Retina (tissue), 1 donor: ENCODE measurements around the gene PROCR.
"Not testable (repeated sequence)": the region's sequence is repeated elsewhere in the genome, so short reads cannot be mapped to it uniquely, and the experiment has no call there.

Source experiments
- DNase-seq: peaks from one replicate; pipeline ENCODE4 v3.0.0-alpha.2; 2016

PROCR gene

DNA sequence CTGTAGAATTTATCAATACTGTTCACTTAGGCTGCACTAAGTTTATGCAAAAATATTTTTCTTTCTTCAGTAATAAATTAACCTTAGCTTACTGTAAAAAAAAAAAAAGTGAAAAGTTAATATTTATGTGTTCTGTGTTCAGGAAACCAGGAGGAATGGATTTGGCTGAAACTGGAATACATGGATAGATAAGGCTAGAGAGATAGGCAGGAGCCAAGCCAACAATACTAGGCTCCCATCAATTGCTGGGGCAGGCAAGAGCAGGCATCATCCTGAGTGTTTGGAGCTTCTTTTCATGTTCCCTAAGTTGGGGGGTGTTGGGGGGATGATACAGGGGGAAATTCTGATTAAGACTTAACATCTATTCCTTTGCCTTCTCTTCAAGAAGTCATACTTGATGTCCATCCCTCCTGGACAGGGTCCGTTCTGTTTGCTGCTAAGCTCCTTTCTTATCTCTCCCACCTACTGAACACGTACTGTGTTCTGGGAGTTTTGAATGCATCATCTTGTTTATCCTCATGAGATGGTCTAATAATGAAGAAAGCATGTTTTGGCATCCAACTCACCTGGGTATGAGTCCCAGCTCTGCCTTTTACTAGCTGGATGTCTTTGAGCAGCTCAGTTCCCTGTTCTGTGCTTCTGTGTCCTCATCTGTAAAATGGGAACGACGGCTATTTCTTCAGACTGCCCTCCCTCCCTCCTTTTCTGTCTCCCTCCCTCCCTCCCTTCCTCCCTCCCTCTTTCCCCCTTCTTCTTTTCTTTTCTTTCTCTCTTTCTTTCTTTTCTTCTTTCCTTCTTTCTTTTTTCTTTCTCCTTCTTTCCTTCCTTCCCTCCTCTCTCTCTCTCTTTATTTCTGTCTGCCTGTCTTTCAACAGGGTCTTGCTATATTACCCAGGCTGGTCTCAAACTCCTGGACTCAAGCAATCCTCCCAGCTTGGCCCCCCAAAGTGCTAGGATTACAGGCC, 6.4 kb upstream of the PROCR start:
- DNase-seq: no peak

DNA sequence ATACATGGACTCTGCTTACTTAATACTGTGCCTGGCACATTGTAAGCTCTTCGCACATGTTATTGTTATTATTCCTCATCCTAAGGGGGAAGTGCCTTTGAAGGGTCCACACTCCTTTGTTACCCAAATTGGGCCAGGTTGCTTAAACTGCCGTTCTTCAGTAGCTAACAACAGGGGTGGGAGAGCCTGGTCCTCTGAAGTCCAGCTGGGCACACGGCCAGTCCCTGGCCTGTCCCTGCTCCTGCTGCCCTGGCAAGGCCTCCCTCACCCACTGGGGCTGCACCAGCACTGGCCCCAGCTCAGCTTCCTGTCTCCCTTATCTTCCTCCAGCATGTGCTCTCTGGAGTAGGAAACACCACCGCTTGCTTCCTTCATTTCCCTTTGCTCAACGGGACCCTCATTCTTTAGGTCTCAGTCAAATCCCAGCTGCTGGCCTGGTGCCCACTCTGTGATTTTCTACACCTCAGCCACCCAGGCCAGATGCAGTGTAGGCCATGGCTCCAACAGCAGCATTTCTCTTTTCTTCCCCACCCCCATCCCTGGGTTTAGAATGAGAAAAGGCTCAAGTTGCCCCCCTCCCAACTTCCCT, 5.5 kb upstream of the PROCR start:
- no peak for DNase-seq

DNA sequence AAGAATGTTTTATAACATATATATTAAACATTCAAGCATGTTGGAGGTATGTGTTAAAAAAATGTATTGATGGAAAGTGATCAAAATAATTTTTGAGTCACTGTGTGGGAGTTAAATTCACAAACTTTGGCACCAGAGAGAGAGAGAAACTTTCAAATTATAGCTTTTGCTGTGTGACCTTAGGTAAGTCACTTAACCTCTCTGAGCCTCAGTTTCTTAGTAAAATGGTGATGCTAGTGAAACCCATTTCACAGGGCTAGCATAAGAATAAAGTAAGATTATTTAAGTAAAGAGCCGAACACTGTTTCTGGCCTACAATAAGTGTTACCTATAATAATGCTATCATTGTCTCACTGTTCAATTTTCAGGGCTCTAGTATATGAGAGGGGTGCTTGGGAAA, 4.1 kb upstream of the PROCR start:
- no peak for DNase-seq

DNA sequence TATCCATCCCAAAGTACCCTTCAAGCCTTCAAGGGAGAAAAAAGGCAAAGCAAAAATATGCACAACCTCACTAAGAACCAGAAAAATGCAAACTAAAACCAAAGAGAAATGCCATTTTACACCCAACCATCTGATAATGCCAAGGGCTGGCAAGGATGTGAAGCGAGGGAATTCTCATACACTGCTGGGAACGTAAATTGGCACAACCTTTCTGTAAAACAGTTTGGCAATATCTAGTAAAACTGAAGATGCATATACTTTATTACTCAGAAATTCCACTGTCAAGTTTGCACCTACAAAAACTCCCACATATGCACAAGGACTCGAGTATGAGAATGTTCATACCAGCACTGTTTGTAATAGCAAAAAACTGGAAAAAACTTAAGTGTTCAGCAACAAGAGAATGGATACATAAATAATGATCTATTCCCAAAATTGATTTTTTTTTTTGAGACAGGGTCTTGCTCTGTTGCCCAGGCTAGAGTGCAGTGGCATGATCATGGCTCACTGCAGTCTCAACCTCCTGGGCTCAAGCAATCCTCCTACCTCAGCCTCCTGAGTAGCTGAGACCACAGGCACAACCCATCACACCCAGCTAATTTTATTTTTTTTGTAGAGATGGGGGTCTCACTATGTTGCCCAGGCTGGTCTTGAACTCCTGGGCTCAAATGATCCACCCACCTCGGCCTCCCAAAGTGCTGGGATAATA, 3.0 kb upstream of the PROCR start:
- not testable (repeated sequence) for DNase-seq

DNA sequence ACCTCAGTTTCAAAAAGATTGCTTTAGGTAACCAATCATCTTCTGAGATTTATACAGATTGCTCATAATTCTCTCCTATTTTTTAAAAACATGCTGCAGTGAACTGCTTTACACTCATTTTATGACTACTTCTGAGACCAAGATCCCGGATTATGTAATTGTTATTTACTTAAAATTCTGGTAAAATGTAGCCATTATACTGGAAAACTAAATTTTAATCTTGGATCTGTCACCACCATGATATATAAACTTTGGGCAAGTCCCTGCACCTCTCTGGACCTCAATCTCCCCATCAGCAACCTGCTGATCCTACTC, 477 bp upstream of the PROCR start:
- DNase-seq: no peak

DNA sequence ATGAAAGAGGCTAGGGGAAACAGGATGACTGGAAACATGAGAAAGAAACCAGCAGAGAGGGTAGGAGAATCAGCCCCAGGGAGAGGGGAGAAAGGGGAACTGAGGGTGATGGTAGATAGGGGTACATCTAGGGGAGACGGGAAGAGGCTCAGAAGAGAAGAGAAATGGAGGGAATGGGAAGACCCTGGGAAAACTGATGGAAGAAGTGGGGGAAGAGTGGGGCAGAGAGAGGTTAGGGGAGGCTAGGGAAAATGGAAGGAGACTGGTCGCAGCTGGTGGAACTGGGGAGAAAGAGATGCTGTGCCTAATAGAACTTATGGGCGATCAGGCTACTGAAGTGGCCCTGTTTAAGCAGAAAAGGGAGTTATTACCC, 548 bp downstream of the PROCR start:
- no peak for DNase-seq

DNA sequence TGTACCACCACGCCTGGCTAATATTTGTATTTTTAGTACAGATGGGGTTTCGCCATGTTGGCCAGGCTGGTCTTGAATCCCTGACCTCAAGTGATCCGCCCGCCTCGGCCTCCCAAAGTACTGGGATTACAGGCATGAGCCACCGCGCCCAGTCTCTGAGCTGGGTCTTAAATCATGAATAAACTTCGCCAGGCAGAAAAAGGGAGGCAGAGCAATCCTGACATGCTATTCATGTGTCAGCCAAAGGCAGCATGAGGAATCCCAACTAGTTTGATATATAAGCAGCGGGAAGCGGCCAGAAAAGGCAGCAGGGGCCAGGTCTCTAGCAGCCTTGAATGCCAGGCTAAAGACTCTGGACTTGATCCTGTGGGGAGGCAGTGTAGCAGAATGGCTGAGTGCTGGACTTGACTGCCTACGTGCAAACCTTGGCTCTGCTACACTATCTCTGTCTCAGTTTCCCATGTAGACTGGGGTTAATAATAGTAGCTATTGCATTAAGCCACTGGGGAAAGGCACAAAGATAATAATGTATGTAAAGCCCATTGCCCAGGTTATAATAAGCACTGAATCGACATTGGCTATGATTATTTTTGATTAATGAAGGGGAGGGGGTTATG, 1.8 kb downstream of the PROCR start:
- no peak for DNase-seq

DNA sequence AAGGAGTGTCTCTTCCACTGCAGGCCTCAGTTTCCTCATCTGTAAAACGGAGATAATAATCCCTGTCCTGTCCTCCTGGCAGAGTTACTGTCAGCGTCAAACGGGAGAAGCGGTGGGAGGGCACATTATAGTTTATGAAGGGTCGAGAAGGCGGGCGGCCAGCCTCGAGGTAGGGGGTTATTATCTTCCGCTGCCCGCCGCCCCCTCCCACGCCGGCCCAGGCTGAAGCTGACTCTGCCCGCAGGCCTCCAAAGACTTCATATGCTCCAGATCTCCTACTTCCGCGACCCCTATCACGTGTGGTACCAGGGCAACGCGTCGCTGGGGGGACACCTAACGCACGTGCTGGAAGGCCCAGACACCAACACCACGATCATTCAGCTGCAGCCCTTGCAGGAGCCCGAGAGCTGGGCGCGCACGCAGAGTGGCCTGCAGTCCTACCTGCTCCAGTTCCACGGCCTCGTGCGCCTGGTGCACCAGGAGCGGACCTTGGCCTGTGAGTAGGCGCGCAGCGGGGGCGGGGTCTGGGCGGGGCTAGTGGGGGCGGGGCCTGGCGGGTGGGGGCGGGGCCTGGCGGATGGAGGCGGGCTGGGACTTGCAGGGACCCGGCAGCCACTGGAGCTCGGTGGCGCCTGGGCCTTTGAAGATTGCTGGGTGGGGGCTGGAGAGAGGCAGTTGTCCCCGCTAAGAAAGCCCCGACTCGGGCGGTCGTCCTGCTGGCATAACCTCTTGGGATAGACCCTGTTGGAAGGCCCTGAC, 2.8 kb downstream of the PROCR start:
- DNase-seq: peak; percentile 69

DNA sequence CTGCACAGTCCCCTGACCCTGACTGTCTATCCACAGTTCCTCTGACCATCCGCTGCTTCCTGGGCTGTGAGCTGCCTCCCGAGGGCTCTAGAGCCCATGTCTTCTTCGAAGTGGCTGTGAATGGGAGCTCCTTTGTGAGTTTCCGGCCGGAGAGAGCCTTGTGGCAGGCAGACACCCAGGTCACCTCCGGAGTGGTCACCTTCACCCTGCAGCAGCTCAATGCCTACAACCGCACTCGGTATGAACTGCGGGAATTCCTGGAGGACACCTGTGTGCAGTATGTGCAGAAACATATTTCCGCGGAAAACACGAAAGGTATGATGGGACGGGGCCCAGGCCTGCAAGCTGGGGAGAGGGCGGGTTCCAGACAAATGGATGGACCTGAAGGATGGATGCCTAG, 4.3 kb downstream of the PROCR start:
- no peak for DNase-seq

DNA sequence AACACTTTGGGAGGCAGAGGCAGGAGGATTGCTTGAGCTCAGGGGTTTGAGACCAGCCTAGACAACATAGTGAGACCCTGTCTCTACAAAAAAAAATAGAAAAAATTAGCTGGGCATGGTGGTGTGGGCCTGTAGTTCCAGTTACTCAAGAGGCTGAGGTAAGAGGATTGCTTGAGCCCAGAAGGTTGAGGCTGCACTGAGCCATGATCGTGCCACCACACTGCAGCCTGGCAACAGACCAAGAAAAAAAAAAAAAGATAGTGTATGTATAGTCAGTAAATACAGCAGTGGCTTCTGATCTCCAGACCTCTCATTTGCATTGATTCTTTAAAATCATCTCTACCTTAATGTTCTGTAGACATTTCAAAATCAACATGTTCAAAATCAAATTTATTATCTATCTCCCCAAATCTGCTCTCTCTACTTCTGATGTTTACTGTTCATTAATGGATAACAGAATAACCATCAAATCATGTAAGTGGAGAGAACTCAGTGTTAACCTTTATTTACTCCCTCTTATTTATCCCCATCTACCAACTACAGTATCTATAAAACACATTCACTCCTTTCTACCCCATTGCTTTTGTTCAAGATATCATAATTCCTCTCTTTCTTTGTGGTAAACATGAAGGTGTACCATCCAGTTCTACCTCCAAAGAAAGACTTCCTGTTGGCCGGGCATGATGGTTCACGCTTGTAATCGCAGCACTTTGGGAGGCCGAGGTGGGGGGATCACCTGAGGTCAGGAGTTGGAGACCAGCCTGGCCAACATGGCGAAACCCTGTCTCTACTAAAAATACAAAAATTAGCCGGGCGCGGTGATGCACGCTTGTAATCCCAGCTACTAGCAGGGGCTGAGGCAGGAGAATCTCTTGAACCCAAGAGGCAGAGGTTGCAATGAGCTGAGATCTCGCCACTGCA, 7.7 kb downstream of the PROCR start:
- DNase-seq: no peak

DNA sequence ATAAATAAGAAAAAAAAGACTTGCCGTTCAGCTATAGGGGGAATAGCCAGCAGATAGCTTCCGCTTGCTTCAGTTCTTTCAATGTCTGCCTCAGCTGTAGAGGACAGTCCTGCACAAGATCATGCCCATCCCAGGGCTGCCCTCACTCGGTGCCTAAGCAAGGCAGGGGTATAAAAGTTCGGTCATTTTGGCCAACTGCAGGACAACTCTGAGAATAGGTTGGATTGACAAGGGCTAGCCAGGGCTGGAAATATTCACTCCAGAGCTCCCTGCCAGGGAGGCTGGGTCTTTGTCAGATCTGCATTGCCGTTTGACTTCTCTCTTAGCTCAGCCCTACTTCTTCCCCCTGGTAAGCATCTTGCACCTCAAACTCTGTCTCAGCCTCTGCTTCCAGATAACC, 8.4 kb downstream of the PROCR start:
- DNase-seq: no peak

DNA sequence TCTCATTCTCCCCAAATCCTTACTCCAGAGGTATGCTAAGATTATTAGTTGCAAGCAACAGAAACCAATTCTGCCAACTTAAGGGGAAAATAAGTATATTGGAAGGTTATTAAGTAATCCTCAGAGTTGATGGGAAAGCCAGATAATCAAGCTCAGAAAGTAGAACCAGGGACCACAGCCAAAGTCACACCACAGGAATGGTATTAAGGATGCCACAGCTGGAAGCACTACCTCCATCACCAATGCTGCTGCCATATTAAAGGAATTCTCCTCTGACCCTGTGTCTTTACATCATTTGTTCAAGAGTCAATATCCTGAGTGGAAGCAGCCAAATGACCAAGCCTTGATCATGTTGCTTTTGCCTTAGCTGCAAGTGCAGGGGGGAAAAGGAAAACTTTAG, 9.9 kb downstream of the PROCR start:
- DNase-seq: no peak

DNA sequence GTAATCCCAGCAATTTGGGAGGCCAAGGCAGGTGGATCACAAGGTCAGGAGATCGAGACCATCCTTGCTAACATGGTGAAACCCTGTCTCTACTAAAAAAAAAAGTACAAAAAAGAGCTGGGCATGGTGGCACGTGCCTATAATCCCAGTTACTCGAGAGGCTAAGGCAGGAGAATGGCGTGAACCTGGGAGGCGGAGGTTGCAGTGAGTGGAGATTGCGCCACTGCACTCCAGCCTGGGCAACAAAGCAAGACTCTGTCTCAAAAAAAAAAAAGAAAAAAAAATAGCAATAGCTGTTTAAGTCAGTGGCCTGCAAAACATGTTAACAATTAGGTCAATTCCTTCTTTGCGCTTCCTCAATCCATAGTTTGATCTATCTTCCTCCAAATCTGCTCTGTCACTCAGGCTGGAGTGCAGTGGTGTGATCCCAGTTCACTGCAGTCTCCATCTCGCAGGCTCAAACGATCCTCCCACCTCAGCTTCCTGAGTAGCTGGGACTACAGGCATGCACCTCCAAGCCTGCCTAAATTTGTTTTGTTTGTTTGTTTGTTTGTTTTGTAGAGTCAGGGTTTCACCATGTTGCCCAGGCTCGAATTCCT, 14.9 kb downstream of the PROCR start:
- DNase-seq: not testable (repeated sequence)

DNA sequence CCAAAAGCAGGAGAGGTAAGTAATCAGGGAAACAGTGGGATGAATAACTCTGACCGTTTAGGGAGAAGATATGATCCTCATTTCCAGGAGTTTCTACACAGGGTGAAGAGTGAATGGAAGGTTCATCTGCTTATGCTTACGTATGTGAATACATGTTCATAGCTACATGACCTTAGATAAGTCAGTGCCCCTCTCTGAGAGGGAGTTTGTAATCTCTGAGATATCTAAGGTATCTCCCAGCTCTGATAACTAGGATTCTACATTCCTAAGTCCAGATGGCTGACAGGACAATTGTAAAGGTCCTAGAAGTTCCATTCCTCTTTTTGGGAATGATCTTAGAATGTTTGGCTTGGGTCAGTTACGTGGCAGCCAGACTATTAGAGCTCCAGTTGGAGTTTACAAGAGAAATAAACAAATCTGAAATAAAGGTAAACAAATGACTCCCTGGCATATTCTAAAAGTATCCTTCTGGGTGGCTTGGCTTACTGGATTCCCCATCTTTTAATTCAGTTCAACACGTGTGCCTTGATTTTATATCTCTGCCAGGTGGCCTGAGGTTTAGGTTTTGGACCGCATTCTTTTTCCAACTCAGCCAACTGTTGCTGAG, 15.8 kb downstream of the PROCR start:
- no peak for DNase-seq

DNA sequence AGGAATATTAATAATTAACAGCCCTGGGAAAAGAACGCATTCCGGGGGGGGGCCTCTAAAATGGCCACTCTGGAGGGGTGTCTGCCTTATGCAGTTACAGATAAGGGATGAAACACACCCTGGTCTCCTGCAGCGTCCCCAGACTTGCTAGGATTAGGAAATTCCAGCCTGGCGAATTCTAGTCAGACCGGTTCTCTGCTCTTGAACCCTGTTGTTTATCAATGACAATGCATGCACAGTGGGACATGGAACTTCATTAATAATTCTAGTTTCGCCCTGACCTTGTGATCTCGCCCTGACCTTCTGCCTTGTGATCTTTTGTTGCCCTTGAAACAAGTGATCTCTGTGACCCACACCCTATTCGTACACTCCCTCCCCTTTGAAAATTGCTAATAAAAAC, 17.4 kb downstream of the PROCR start:
- not testable (repeated sequence) for DNase-seq

DNA sequence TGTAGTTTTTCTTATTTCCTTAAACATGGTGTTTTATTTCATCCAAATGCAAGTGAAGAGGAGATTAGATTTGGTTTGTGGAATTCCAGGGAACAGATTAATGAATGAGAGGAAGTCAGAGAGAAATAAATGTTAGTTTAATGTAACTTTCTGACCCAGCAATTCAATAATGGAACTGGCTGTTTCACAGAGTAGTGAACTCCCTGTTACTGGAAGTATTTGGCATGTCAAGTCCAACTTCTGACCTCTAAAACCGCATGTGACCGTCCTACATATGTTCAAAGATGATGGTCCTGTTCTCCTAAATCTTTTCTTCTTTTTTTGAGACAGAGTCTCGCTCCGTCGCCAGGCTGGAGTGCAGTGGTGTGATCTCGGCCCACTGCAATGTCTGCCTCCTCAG, 18.7 kb downstream of the PROCR start:
- DNase-seq: no peak

DNA sequence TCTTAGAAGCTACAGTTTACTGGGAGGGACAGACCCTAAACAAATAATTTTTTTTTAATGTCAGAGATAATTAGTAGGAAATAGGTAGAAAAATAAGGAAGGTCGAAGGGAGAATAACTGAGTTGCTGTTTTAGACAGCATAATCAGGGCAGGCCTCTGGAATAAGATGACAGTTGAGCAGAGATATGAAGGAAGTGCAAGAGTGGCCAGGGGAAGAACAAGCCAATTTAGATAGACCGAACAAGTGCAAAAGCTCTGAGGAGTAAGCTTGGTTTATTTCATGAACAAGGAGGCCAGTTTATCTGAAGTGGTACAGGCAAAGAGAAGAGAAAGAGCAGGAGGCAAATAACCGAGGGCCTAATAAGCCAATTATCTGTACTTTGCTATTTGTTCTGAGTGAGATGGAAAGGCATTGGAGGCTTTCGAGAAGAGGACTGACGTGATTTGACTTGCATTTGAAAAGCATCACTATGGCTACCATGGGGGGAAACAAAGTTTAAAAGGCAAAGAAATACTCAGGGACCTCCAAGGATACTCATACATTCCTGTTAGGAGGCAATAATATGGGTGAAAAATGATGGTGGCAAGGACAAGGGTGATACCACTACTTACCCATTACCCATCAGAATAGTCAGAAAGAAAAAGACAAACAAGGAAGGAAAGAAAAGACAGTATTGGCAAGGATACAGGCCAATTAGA, 19.7 kb downstream of the PROCR start:
- no peak for DNase-seq

DNA sequence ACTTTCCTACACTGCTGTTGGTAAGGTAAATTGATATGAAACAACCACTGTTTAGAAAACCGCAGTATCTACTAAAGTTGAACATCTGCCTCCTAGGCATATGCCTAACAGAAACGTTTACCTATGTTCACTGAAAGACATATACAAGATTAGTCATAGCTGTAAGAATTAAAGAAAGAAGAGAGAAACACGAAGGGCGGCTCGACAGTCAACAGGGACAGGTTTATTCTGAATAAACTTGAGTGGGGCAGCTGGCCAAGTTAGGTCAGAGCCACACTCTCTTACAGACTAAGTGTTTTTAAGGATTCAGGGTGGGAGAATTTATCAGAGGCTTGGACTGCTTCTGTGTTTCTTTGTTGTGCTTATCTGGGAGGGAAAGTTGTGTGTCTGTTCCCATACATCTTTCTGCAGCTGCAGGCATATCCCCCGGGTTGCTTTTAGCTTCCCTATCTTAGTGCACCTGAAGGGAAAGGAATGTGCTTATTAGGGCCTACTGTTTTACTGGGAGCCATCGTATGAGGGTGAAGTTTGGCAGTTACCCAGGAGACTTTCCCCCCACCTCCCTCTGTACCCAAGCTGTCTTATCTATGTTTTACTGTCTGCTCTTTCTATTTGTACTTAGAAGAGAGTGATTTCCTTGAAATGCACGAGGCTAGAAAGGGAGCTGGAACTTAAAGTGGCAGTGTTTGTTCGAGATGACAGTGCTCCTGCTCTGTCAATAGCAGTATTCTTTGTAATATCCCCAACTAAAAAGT, 20.4 kb downstream of the PROCR start:
- no peak for DNase-seq

DNA sequence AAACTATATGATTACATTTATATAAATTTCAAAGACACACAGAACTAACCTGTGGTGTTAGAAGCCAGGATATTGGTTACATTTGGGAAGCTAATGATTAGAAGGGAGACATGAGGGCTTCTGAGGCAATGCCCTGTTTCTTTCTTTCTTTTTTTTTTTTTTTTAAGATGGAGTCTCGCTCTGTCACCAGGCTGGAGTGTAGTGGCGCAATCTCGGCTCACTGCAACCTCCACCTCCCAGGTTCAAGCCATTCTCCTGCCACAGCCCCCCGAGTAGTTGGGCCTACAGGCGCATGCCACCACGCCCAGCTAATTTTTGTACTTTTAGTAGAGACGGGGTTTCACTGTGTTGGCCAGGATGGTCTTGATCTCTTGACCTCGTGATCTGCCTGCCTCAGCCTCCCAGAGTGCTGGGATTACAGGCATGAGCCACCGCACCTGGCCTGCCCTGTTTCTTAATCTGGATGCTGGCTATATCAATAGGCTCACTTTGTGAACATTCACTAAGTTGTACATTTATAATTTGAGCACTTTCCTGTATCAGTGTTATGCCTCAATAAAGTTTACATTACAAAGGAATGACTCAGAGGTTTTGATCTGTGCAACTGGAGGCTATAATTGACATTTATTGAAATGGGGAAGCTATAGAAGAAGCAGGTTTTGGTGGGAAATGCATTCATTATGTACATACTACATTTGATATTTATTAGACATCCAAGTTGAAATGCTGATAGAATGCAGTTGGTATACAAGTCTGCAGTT, 21.3 kb downstream of the PROCR start:
- DNase-seq: not testable (repeated sequence)
